ENCODE measurements around the gene HIRIP3. TPM values are rescaled to one million over a fixed set of nuclear protein-coding genes. Genes with fewer than 3 reads are reported as not detected.

The HIRIP3 gene
- total RNA-seq, 3 donors from 2014 or later: 10.5 to 18.2 (median 15.5) TPM

GRCh38 chr16:29972500-29972899 lies 22.9 kb downstream of the HIRIP3 start:
- no peaks in the 10 kb centered on the region for H3K9me3 ChIP-seq
- no peaks in the 10 kb centered on the region for H3K27me3 ChIP-seq
- H3K27ac ChIP-seq: peak overlapping the region in 1 of 2 donors; percentile 90
- intact Hi-C loops (cut with DNase I; ENCODE audit: low total_unique reads): no loop called here
- peaks cover 7 to 16% of the 10 kb centered on the region in 2 donors for H3K4me1 ChIP-seq
- TF ChIP-seq CTCF (IDR thresholded peaks at IDR 0.05) (no peak), POLR2A (IDR thresholded peaks at IDR 0.05) (no peak), POLR2AphosphoS5 (IDR thresholded peaks at IDR 0.05) (no peak)
- no peaks in the 10 kb centered on the region for H3K36me3 ChIP-seq
- H3K4me3 ChIP-seq: no peak overlapping the region
- DNase-seq (ENCODE audit: low spot score in 2 of 2): no peak

DNA sequence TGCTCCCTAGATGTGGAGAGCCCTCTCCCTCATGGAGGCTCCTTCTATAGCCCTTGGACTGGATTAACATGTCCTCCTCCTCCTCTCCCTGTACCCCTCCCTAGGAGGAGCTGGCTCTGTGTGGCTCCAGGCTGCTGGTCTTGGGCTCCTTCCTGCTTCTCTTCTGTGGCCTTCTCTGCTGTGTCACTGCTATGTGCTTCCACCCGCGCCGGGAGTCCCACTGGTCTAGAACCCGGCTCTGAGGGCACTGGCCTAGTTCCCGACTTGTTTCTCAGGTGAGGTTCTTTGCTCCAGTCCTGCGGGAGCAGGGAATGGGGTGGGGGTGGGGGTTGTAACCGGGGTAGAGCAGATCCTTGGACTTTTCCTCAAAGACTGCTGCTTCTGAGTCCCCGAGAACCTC lies 24.1 kb downstream of the HIRIP3 start:
- Histone ChIP-seq H3K9me3 (no peaks in the 10 kb centered on the region), H3K27ac (no peak overlapping the region), H3K27me3 (no peaks in the 10 kb centered on the region), H3K4me3 (no peak overlapping the region), H3K36me3 (no peaks in the 10 kb centered on the region), H3K4me1 (peaks cover 7 to 13% of the 10 kb centered on the region in 2 donors)
- TF ChIP-seq POLR2A (IDR thresholded peaks at IDR 0.05) (no peak), POLR2AphosphoS5 (IDR thresholded peaks at IDR 0.05) (no peak), CTCF (IDR thresholded peaks at IDR 0.05) (no peak)
- no peak for DNase-seq (ENCODE audit: low spot score in 2 of 2)
- intact Hi-C loops (cut with DNase I; ENCODE audit: low total_unique reads): no loop called here

GRCh38 chr16:29968205-29968604 lies 27.2 kb downstream of the HIRIP3 start:
- Histone ChIP-seq H3K4me1 (no peaks in the 10 kb centered on the region), H3K27me3 (no peaks in the 10 kb centered on the region), H3K9me3 (no peaks in the 10 kb centered on the region), H3K4me3 (no peak overlapping the region), H3K27ac (no peak overlapping the region), H3K36me3 (no peaks in the 10 kb centered on the region)
- no peak for DNase-seq (ENCODE audit: low spot score in 2 of 2)
- intact Hi-C loops (cut with DNase I; ENCODE audit: low total_unique reads): no loop called here
- TF ChIP-seq POLR2AphosphoS5 (IDR thresholded peaks at IDR 0.05) (no peak), CTCF (IDR thresholded peaks at IDR 0.05) (no peak), POLR2A (IDR thresholded peaks at IDR 0.05) (no peak)

- TF ChIP-seq POLR2AphosphoS5 (IDR thresholded peaks at IDR 0.05) (no peak), CTCF (IDR thresholded peaks at IDR 0.05) (no peak), POLR2A (IDR thresholded peaks at IDR 0.05) (no peak)
- intact Hi-C loops (cut with DNase I; ENCODE audit: low total_unique reads): no loop called here
- DNase-seq (ENCODE audit: low spot score in 2 of 2): no peak
- H3K27me3 ChIP-seq: no peaks in the 10 kb centered on the region
- H3K4me1 ChIP-seq: peaks cover 0 to 6% of the 10 kb centered on the region in 2 donors
- H3K9me3 ChIP-seq: no peaks in the 10 kb centered on the region
- peak overlapping the region; percentile 92 to 96 for H3K27ac ChIP-seq
- peak overlapping the region; percentile 68 to 91 (median 88) for H3K4me3 ChIP-seq
- H3K36me3 ChIP-seq: no peaks in the 10 kb centered on the region
Observed at GRCh38 chr16:29963021-29963743, 32.2 kb downstream of the HIRIP3 start.

DNA sequence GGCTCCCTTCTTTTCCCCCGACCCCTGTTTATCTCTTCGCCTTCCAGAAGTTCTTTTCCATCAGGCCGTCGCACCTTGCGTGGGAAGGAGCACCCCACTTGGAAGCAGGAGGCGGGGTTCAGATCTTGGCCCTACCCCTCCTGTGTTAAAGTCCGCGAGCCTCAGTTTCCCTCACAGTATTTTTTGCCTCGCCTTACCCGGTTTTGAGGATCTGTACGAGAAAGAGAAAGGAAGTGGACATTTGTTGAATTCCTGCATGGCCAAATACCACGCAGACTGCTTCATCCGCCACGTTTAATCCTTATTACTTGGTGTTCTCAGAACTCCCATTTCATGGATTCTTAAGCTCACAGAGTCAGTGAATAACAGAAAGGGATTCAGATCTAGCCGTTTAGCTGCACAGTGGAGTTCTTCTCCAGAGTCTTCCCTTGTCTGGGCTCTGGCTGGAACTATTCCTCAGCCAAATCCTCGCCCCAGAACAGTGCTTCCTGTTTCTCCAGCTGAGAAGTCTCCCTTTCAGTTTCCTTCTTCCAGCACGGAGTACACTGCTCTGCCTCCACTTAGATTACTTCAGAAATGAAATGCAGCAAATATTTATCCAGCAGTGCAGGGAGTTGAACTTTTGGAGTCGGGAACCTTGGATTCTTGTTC lies 32.9 kb downstream of the HIRIP3 start:
- peak overlapping the region; percentile 92 to 96 for H3K27ac ChIP-seq
- TF ChIP-seq POLR2A (IDR thresholded peaks at IDR 0.05): no peak
- no peak for TF ChIP-seq CTCF (IDR thresholded peaks at IDR 0.05)
- no peak for TF ChIP-seq POLR2AphosphoS5 (IDR thresholded peaks at IDR 0.05)
- intact Hi-C loops (cut with DNase I; ENCODE audit: low total_unique reads): no loop called here

More for the DNA sequence above, 32.9 kb downstream of the HIRIP3 start:
- H3K4me1 ChIP-seq: peaks cover 0 to 6% of the 10 kb centered on the region in 2 donors
- H3K27me3 ChIP-seq: no peaks in the 10 kb centered on the region
- H3K4me3 ChIP-seq: peak overlapping the region; percentile 68 to 91 (median 88)
- DNase-seq (ENCODE audit: low spot score in 2 of 2): no peak
- H3K36me3 ChIP-seq: no peaks in the 10 kb centered on the region
- no peaks in the 10 kb centered on the region for H3K9me3 ChIP-seq

Data from breast epithelium (tissue), 4 donors.